Stomach (tissue), 9 donors: ENCODE measurements around the gene TEAD1. TPM values are rescaled to one million over a fixed set of nuclear protein-coding genes. Genes with fewer than 3 reads are reported as not detected.

Experiments used
- DNase-seq, 2 donors: peaks; one replicate each; pipeline versions ENCODE4 v3.0.0 to v3.0.0-alpha.2; 2013 to 2019
- H3K27ac ChIP-seq, 5 donors: fragments of 200-600 bp in 4 of 5; sonication (generic) in 4 of 5; one replicate each; pipeline ENCODE4 v1.5.1; 2013 to 2019; ENCODE audit warnings: mild to moderate bottlenecking in 1 of 5, moderate library complexity in 1 of 5
- H3K27me3 ChIP-seq, 3 donors: fragments of 200-600 bp; sonication (generic); one replicate each; pipeline ENCODE4 v1.5.1; 2017 to 2019; ENCODE audit warnings: mixed run types in 1 of 3
- H3K36me3 ChIP-seq, 4 donors: fragments of 200-600 bp; sonication (generic); 1 replicate in 3 of 4; 2 replicates in 1 of 4; pipeline ENCODE4 v1.5.1; 2016 to 2019
- H3K4me1 ChIP-seq, 4 donors: fragments of 200-600 bp; sonication (generic); one replicate each; pipeline ENCODE4 v1.5.1; 2016 to 2019
- H3K4me3 ChIP-seq, 4 donors: fragments of 200-600 bp; sonication (generic) in 3 of 4; one replicate each; pipeline ENCODE4 v1.5.1; 2016 to 2019; ENCODE audit warnings: mild to moderate bottlenecking in 1 of 4
- H3K9me3 ChIP-seq, 4 donors: fragments of 200-600 bp; sonication (generic); one replicate each; pipeline ENCODE4 v1.5.1; 2016 to 2019
- EP300 ChIP-seq: sonication (generic); formaldehyde crosslinking; IDR thresholded peaks from one replicate; pipeline ENCODE4 v1.6.1; 2017; ENCODE audit warnings: antibody characterized with exemption
- POLR2A ChIP-seq, 4 donors: fragments of 450-650 bp; IDR thresholded peaks; one replicate each; pipeline ENCODE4 v1.6.1; 2016; ENCODE audit warnings: antibody characterized with exemption in 4 of 4, control low read depth in 2 of 4, mild to moderate bottlenecking in 1 of 4, moderate library complexity in 1 of 4
- POLR2AphosphoS5 ChIP-seq, 3 donors: sonication (generic); formaldehyde crosslinking; IDR thresholded peaks; one replicate each; pipeline ENCODE4 v1.6.1; 2016; ENCODE audit warnings: antibody characterized with exemption in 3 of 3
- WGBS, 5 donors: extraction: QIAGEN DNeasy Blood & Tissue Kit in 3 of 5; methylation state at CpG; one replicate each; pipeline versions ENCODE4 v1.1.5 to v1.1.7; 2013 to 2018; 5-methylcytosine and 5-hydroxymethylcytosine counted together
- intact Hi-C: fragments of 100-400 bp; cut with DNase I; formaldehyde crosslinking; loops from one replicate; pipeline ENCODE4 v1.15.1; 2023; ENCODE audit warnings: low total_unique reads
- polyA plus RNA-seq, 3 donors: library from polyadenylated mRNA; stranded (reverse); fragments of 200-250 nt; gene quantifications; one replicate each; pipeline ENCODE4 v1.2.3, GENCODE V29; 2013
- total RNA-seq, 5 donors: library from RNA; depleted of rRNA; stranded (reverse); fragments of >200 nt; gene quantifications; one replicate each; pipeline versions ENCODE4 v1.1.0 to v1.2.3, GENCODE V29; 2014 to 2016
- TF ChIP-seq, protein P1 (sequence below), 7 experiments: fragments of 450-650 bp in 4 of 7; fragments of 200-600 bp in 3 of 7; sonication (generic) in 3 of 7; IDR thresholded peaks; one replicate each; pipeline ENCODE4 v1.5.1; 2016 to 2019; ENCODE audit warnings: antibody characterized with exemption in 7 of 7, control low read depth in 2 of 7, mild to moderate bottlenecking in 1 of 7
- donor health status: healthy with polysubstance abuse.
- donor health status: Bipolar disorder and iron deficiency.
- donor health status: healthy.

The TEAD1 gene
- total and polyA plus RNA-seq, 8 donors, result 4.9 to 133 (median 65.2) TPM

DNA sequence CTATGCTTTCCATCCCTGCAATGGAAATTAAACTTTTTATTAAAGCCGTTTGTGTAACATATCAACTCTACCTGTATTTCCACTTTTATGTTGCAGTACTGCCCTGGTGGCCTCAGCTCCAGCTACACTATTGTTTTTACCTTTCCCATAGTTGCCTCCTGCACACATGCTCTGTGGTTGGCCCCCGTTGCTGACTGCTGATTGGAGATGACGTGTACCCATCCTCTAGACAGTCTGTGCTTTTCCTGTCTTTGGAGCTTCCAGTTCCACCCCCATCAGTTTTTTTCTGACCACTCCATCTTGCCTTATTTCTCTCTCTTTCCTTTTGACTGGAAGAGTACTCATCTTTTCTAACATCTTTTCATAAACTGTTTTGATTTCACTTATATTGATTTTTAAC is 123.8 kb downstream of the TEAD1 start:
- Histone ChIP-seq H3K4me1 (peaks cover 16 to 62% (median 42%) of the 10 kb centered on the region in 4 donors), H3K36me3 (peaks cover 0 to 4% (median 0%) of the 10 kb centered on the region in 4 donors), H3K27ac (peak overlapping the region in 3 of 5 donors; percentile 70 to 85 (median 80)), H3K27me3 (no peaks in the 10 kb centered on the region), H3K9me3 (no peaks in the 10 kb centered on the region), H3K4me3 (no peak overlapping the region)
- DNase-seq, result no peak
- WGBS, 5 donors, result 64 to 78% (median 67%) methylated on average over 3 of the region's 3 CpGs
- TF ChIP-seq POLR2AphosphoS5 (IDR thresholded peaks at IDR 0.05) (no peak), POLR2A (IDR thresholded peaks at IDR 0.05) (no peak), EP300 (no peak)
- TF ChIP-seq, protein P1, sequence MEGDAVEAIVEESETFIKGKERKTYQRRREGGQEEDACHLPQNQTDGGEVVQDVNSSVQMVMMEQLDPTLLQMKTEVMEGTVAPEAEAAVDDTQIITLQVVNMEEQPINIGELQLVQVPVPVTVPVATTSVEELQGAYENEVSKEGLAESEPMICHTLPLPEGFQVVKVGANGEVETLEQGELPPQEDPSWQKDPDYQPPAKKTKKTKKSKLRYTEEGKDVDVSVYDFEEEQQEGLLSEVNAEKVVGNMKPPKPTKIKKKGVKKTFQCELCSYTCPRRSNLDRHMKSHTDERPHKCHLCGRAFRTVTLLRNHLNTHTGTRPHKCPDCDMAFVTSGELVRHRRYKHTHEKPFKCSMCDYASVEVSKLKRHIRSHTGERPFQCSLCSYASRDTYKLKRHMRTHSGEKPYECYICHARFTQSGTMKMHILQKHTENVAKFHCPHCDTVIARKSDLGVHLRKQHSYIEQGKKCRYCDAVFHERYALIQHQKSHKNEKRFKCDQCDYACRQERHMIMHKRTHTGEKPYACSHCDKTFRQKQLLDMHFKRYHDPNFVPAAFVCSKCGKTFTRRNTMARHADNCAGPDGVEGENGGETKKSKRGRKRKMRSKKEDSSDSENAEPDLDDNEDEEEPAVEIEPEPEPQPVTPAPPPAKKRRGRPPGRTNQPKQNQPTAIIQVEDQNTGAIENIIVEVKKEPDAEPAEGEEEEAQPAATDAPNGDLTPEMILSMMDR (IDR thresholded peaks at IDR 0.05), result no peak
- intact Hi-C loops, result no loop called here

DNA sequence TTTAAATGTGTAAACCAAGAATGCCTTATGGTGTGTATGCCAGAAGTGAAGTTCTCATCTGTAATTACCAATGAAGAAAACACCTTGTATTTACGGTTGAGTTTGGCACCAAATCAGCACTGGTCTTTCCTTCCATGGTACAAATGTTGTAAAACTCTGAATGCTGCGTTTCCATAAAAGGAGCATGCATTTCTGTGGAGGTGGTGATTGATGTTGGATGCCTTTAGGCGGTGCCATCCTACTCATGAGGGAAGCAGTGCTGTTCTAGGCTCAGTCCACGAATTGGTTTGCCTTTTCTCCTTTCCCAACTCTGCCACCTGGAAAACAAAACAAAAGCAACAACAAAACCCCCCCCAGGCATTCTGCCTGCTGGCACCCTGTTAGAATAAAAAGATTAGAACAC is 124.4 kb downstream of the TEAD1 start:
- Histone ChIP-seq H3K4me3 (no peak overlapping the region), H3K36me3 (peaks cover 0 to 4% (median 0%) of the 10 kb centered on the region in 4 donors), H3K27ac (peak overlapping the region; percentile 7 to 85 (median 70)), H3K9me3 (no peaks in the 10 kb centered on the region), H3K27me3 (no peaks in the 10 kb centered on the region), H3K4me1 (peaks cover 22 to 68% (median 48%) of the 10 kb centered on the region in 4 donors)
- TF ChIP-seq POLR2AphosphoS5 (IDR thresholded peaks at IDR 0.05) (no peak), EP300 (no peak), POLR2A (IDR thresholded peaks at IDR 0.05) (no peak)
- TF ChIP-seq, protein P1 (IDR thresholded peaks at IDR 0.05), result no peak
- DNase-seq, result no peak
- WGBS, 5 donors, result 44 to 51% (median 47%) methylated on average over 4 of the region's 4 CpGs
- intact Hi-C loops, result no loop called here

DNA sequence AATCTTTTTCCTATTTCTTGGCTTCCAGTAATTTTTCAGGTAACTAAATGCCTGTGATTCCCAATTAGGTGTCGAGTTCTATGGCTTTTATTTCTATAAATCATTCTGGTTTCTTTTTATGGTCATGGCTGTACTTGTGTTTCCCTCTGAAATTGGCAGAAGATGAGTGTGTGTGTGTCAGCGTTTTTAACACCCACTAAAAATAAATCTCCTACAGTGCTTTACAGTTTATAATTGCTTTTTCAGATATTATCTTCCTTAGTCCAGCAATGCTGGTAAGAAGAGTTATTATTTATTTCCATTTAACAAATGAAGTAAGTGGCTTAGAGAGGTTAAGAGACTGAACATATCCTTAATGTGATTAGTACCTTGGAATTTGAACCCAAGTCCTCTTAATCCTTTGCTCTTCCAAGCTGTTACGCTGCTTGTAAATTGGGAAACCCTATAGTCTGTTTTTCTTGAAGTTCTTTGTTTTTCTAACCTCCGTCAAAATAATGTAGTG is 125.2 kb downstream of the TEAD1 start:
- H3K36me3 ChIP-seq, result peaks cover 0 to 3% (median 0%) of the 10 kb centered on the region in 4 donors
- H3K4me1 ChIP-seq, result peaks cover 27 to 72% (median 56%) of the 10 kb centered on the region in 4 donors
- H3K9me3 ChIP-seq, result no peaks in the 10 kb centered on the region
- H3K4me3 ChIP-seq, result no peak overlapping the region
- H3K27me3 ChIP-seq, result no peaks in the 10 kb centered on the region
- no peak for TF ChIP-seq EP300
- TF ChIP-seq POLR2AphosphoS5 (IDR thresholded peaks at IDR 0.05), result no peak
- TF ChIP-seq, protein P1 (IDR thresholded peaks at IDR 0.05), result no peak
- TF ChIP-seq POLR2A (IDR thresholded peaks at IDR 0.05), result no peak
- WGBS, 5 donors, result 19 to 40% (median 24%) methylated on average over 4 of the region's 4 CpGs
- DNase-seq, result no peak
- H3K27ac ChIP-seq, result peak overlapping the region in 4 of 5 donors; percentile 58 to 85 (median 75)
- intact Hi-C loops, result no loop called here

DNA sequence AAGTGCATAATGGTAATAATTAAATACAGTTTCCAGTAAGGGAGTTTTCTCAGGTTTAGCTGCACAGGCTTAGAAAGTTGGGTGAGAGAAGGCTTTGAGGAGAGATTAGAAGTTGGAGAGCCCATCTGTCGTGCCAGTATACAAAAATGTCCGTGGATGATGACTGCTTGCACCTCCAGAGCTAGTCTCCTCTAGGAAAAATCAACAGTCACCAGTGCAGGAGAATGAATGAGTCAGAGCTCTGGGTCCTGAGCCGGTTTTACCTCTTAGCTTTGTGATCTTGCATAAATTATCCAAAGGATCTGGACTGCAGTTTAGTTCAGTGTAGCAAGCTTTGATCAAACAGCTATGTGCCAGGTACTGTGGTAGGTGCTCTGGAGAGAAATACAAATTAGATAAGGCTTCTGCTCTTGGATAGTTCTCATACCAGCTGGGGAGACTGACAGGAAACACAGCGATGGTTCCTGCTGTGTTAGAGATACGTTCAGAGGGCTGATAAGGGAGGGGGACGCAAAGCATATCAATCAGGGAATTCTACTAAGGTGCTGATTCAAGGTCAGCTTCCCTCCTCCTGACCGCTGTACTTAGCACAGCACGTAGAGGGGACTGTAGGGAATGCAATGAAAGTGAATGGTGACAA is 125.9 kb downstream of the TEAD1 start:
- no peaks in the 10 kb centered on the region for H3K27me3 ChIP-seq
- H3K4me1 ChIP-seq, result peaks cover 27 to 73% (median 59%) of the 10 kb centered on the region in 4 donors
- H3K36me3 ChIP-seq, result no peaks in the 10 kb centered on the region
- H3K4me3 ChIP-seq, result no peak overlapping the region
- WGBS, 5 donors, result 9 to 34% (median 16%) methylated on average over 8 of the region's 8 CpGs
- intact Hi-C loops, result no loop called here
- TF ChIP-seq EP300 (no peak), POLR2AphosphoS5 (IDR thresholded peaks at IDR 0.05) (peak in 2 of 3 donors; percentile 75)
- peak; percentile 63 to 88 for DNase-seq
- H3K9me3 ChIP-seq, result no peaks in the 10 kb centered on the region
- H3K27ac ChIP-seq, result peak overlapping the region; percentile 58 to 88 (median 80)

DNA sequence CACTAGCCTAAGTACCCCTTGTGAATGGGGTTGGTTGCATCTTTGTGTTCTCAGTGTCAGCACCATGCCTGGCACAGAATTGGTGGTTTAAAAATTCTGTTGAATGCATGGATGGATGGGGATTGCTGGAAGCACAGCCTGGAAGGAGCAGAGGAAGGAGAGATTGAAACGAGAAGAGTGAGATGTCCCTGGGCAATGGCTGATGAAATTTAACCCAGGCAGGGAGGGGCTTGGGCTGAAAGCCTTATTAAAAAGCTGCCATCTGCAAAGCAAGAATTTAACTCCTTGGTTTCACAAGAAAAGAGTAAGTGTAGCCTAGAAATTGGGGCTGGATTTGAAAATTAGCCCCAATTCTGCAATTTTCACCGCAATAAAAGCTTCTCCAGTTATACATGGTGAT is 126.7 kb downstream of the TEAD1 start:
- no peak for TF ChIP-seq EP300
- TF ChIP-seq POLR2A (IDR thresholded peaks at IDR 0.05), result no peak
- TF ChIP-seq, protein P1 (IDR thresholded peaks at IDR 0.05), result no peak
- no peak for TF ChIP-seq POLR2AphosphoS5 (IDR thresholded peaks at IDR 0.05)
- no peak for DNase-seq
- Histone ChIP-seq H3K36me3 (no peaks in the 10 kb centered on the region), H3K27me3 (no peaks in the 10 kb centered on the region), H3K4me1 (peaks cover 30 to 75% (median 60%) of the 10 kb centered on the region in 4 donors), H3K9me3 (no peaks in the 10 kb centered on the region), H3K4me3 (no peak overlapping the region), H3K27ac (peak overlapping the region; percentile 58 to 88 (median 80))
- 38 to 52% (median 47%) methylated on average over 2 of the region's 2 CpGs for WGBS, 5 donors
- intact Hi-C loops, result no loop called here
